ENCODE results near the gene WHRN.

DNA sequence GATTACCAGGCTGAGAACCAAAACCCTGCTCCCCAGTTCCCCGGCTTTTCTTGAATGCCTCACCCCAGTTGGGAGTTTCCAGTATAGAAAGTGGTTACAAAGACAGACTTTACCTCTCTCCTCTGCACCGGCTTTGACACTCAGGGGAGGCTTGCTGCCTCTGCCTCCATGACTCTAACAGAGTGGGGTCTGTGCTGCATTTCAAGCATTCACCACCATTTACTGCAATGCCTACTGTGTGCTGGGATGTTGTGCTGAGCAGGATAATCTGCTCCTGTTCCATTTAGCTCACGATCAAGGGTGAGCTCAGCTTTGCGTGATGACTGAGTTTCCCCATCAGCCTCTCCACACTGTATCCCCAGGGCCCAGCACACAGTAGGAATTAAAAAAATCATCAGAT is 77.6 kb downstream of the WHRN start:
- TF ChIP-seq CHD1 (IDR thresholded peaks at IDR 0.05; ENCODE audit: low read length) (no peak), NFXL1 (CRISPR knock-in tag; IDR thresholded peaks at IDR 0.05) (no peak), CREB3 (tag; conservative IDR thresholded peaks at IDR 0.05; ENCODE audit: low read depth) (no peak), RFX5 (IDR thresholded peaks at IDR 0.05; ENCODE audit: low read depth, low read length) (no peak), TAF1 (IDR thresholded peaks at IDR 0.05; ENCODE audit: control insufficient read depth, extremely low read depth, insufficient read depth, low read length, severe bottlenecking) (no peak), EZH2 (IDR thresholded peaks at IDR 0.05; ENCODE audit: borderline replicate concordance, low read depth, low read length) (no peak), RAD21 (CRISPR knock-in tag; conservative IDR thresholded peaks at IDR 0.05 in 1 of 2, IDR thresholded peaks at IDR 0.05 in 1 of 2) (no peak), TOE1 (IDR thresholded peaks at IDR 0.05; ENCODE audit: borderline replicate concordance) (no peak), TOE1 (CRISPR knock-in tag; IDR thresholded peaks at IDR 0.05; ENCODE audit: borderline replicate concordance, low read depth) (no peak), L3MBTL2 (IDR thresholded peaks at IDR 0.05) (no peak)

Data from K562 (cell line).